Brain microvascular endothelial cell (primary cell): ENCODE data around the gene HAPLN2.

ENCODE experiments used
- DNase-seq: peaks from one replicate; pipeline ENCODE4 v3.0.0-alpha.2; 2020
- H3K27ac ChIP-seq: fragments of 250-450 bp; sonication (Bioruptor Pico); 2 replicates; pipeline ENCODE4 v1.5.1; 2020; ENCODE audit warnings: mild to moderate bottlenecking, moderate library complexity
- H3K27me3 ChIP-seq: fragments of 250-450 bp; sonication (Bioruptor Pico); replicated peaks from 2 replicates; pipeline ENCODE4 v1.5.1; 2020; ENCODE audit warnings: mild to moderate bottlenecking
- H3K36me3 ChIP-seq: fragments of 250-450 bp; sonication (Bioruptor Pico); replicated peaks from 2 replicates; pipeline ENCODE4 v1.5.1; 2020; ENCODE audit warnings: mild to moderate bottlenecking
- H3K4me3 ChIP-seq: 2 replicates; pipeline ENCODE4 v1.5.1; 2011; ENCODE audit warnings: low read depth, mild to moderate bottlenecking, control low read depth, low read length, moderate library complexity
- CTCF ChIP-seq: IDR thresholded peaks from 2 replicates; pipeline ENCODE4 v1.5.1; 2011; ENCODE audit warnings: low read depth, mild to moderate bottlenecking, moderate library complexity, low read length, control low read depth, inconsistent platforms; ENCODE audit errors: missing control alignments
- in situ Hi-C: cut with HindIII; loops from 2 replicates; pipeline ENCODE4 v1.10.0; 2017; ENCODE audit warnings: low sequenced_read_pairs, low pct_ligation_motif_present

Gene HAPLN2

GRCh38 chr1:156593661-156593989, 25.6 kb upstream of the HAPLN2 start:
- no peak for DNase-seq
- peaks cover 42% of the 10 kb centered on the region for H3K36me3 ChIP-seq
- H3K27ac ChIP-seq = no peak overlapping the region
- H3K27me3 ChIP-seq = no peaks in the 10 kb centered on the region
- TF ChIP-seq CTCF = no peak
- no peak overlapping the region for H3K4me3 ChIP-seq
- in situ Hi-C loops = no loop called here

GRCh38 chr1:156594190-156594589, 25.0 kb upstream of the HAPLN2 start:
- peaks cover 46% of the 10 kb centered on the region for H3K36me3 ChIP-seq
- no peak for TF ChIP-seq CTCF
- H3K4me3 ChIP-seq = no peak overlapping the region
- no peaks in the 10 kb centered on the region for H3K27me3 ChIP-seq
- H3K27ac ChIP-seq = no peak overlapping the region
- in situ Hi-C loops = no loop called here
- DNase-seq = no peak

- Histone ChIP-seq H3K27me3 (no peaks in the 10 kb centered on the region), H3K27ac (no peak overlapping the region), H3K36me3 (peaks cover 46% of the 10 kb centered on the region), H3K4me3 (no peak overlapping the region)
- TF ChIP-seq CTCF = no peak
- in situ Hi-C loops = no loop called here
- no peak for DNase-seq
These were observed 24.2 kb upstream of the HAPLN2 start for GRCh38 chr1:156595016-156595415.

- in situ Hi-C loops = no loop called here
- Histone ChIP-seq H3K4me3 (no peak overlapping the region), H3K27ac (no peak overlapping the region), H3K27me3 (no peaks in the 10 kb centered on the region), H3K36me3 (peaks cover 46% of the 10 kb centered on the region)
- no peak for DNase-seq
- TF ChIP-seq CTCF = no peak
These were observed 22.8 kb upstream of the HAPLN2 start for GRCh38 chr1:156596426-156596825.

GRCh38 chr1:156598125-156598524, 21.1 kb upstream of the HAPLN2 start:
- no peak for DNase-seq
- no peak for TF ChIP-seq CTCF
- Histone ChIP-seq H3K27me3 (no peaks in the 10 kb centered on the region), H3K4me3 (no peak overlapping the region), H3K27ac (no peak overlapping the region), H3K36me3 (peaks cover 43% of the 10 kb centered on the region)
- in situ Hi-C loops = no loop called here

- no peak for TF ChIP-seq CTCF
- Histone ChIP-seq H3K27ac (no peak overlapping the region), H3K36me3 (peaks cover 42% of the 10 kb centered on the region), H3K4me3 (no peak overlapping the region), H3K27me3 (no peaks in the 10 kb centered on the region)
- in situ Hi-C loops = no loop called here
- no peak for DNase-seq
These were observed 20.3 kb upstream of the HAPLN2 start for GRCh38 chr1:156598731-156599432.
